Inflammatory macrophage (primary cell): Measurements from ENCODE around the gene TECTB.

Experiments
- DNase-seq, 2 donors: peaks; one replicate each; pipeline ENCODE4 v3.0.0-alpha.2; 2020 to 2022

The TECTB gene

GRCh38 chr10:112311481-112311880 lies 28.3 kb downstream of the TECTB start:
- DNase-seq: no peak

- no peak for DNase-seq
Measured at GRCh38 chr10:112313234-112313633, 30.0 kb downstream of the TECTB start.

- DNase-seq: no peak
Measured at GRCh38 chr10:112313911-112314310, 30.7 kb downstream of the TECTB start.

GRCh38 chr10:112314822-112315474 lies 31.7 kb downstream of the TECTB start:
- DNase-seq: peak; percentile 59 to 80

GRCh38 chr10:112327678-112328077 lies 44.5 kb downstream of the TECTB start:
- no peak for DNase-seq

- DNase-seq: peak in 1 of 2 donors; percentile 31
Measured at GRCh38 chr10:112330162-112330561, 47.0 kb downstream of the TECTB start.

- no peak for DNase-seq
Measured at GRCh38 chr10:112330607-112331160, 47.5 kb downstream of the TECTB start.

- DNase-seq: no peak
Measured at GRCh38 chr10:112332022-112332421, 48.8 kb downstream of the TECTB start.

GRCh38 chr10:112332509-112333228 lies 49.5 kb downstream of the TECTB start:
- no peak for DNase-seq

GRCh38 chr10:112333452-112333851 lies 50.3 kb downstream of the TECTB start:
- no peak for DNase-seq

- DNase-seq: peak in 1 of 2 donors; percentile 7
Measured at GRCh38 chr10:112335111-112335867, 52.1 kb downstream of the TECTB start.

- DNase-seq: no peak
Measured at GRCh38 chr10:112335868-112336265, 52.7 kb downstream of the TECTB start.

- DNase-seq: no peak
Measured at GRCh38 chr10:112336556-112337201, 53.5 kb downstream of the TECTB start.

GRCh38 chr10:112338957-112339356 lies 55.8 kb downstream of the TECTB start:
- no peak for DNase-seq

GRCh38 chr10:112340601-112341000 lies 57.4 kb downstream of the TECTB start:
- no peak for DNase-seq

- no peak for DNase-seq
Measured at GRCh38 chr10:112343056-112343806, 60.0 kb downstream of the TECTB start.

- DNase-seq: no peak
Measured at GRCh38 chr10:112344261-112344660, 61.1 kb downstream of the TECTB start.

- no peak for DNase-seq
Measured at GRCh38 chr10:112345202-112345601, 62.0 kb downstream of the TECTB start.

- DNase-seq: no peak
Measured at GRCh38 chr10:112345743-112346142, 62.5 kb downstream of the TECTB start.

- DNase-seq: no peak
Measured at GRCh38 chr10:112346774-112347173, 63.6 kb downstream of the TECTB start.

- no peak for DNase-seq
Measured at GRCh38 chr10:112347709-112348671, 64.8 kb downstream of the TECTB start.
